ENCODE results near the gene PLAAT3. TPM values are rescaled to one million over a fixed set of nuclear protein-coding genes. Genes with fewer than 3 reads are reported as not detected.

The PLAAT3 gene
- total and polyA plus RNA-seq, 2 of the 8 experiments (the other 6 are each of a cell fraction or from before 2014, with no cell fraction given): 109 to 190 TPM

DNA sequence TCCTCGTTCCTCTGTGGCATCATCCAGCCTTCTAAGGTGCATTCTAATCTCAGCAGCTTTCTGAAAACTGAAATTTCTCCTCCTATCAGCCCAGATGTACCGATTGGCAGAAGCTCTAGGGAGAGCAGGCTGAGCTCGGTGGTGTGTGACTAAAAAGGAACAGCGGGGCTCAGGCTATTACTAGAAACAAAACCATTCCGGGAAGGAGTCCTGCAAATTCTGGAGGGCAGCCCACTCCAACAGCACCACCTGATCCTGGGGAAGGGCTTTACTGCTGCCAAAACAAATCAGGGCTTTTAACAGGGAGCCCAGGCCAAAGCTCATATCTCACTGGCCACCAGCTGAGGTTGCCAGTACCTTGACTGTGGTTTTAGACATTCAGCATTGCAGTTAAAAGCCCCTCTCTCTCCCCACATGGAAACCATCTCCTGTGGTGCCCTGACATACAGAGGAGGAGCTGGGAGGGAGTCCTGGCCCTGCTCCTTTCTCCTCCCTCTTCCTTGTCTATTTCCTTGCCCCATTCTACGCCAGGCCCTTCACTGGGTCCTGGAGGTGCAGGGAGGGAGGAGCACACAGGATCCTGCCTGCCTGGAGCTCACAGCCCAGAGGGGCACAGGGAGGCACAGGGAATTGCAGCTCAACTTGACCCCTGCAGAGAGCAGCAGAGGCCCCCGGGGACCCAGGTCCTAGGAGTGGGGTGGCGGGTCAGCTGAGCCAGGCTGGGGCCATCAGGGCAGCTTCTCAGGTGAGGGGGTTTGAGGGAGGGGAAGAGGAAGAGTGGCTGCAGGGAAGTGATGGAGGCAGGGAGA lies 76.7 kb downstream of the PLAAT3 start:
- Histone ChIP-seq H3K23ac (ENCODE audit: insufficient read length) (no peak overlapping the region), H3K4me2 (ENCODE audit: insufficient read depth in 1 of 2, low read depth in 2 of 2, low read length in 2 of 2) (no peak overlapping the region), H2AFZ (ENCODE audit: low read length) (no peak overlapping the region)
- no peak for TF ChIP-seq EZH2 (IDR thresholded peaks at IDR 0.05; ENCODE audit: low read depth, low read length, severe bottlenecking)
- no peak for TF ChIP-seq GABPA (IDR thresholded peaks at IDR 0.05; ENCODE audit: borderline replicate concordance, insufficient read depth, low read length)
- TF ChIP-seq SUZ12 (IDR thresholded peaks at IDR 0.05; ENCODE audit: low read length): no peak

More for the DNA sequence above, 76.7 kb downstream of the PLAAT3 start:
- no peak overlapping the region for H3K4me3 ChIP-seq (ENCODE audit: extremely low read depth in 1 of 4, insufficient read depth in 2 of 4, low read depth in 3 of 4, low read length in 4 of 4)
- H3K79me1 ChIP-seq (ENCODE audit: low read depth, low read length): no peaks in the 10 kb centered on the region
- no peak overlapping the region for H2BK120ac ChIP-seq (replicated peaks; ENCODE audit: low read depth, low read length)
- no peak overlapping the region for H3K14ac ChIP-seq (ENCODE audit: insufficient read length)
- peak overlapping the region; percentile 28; the same call in 1 of the 2 replicates for H2BK5ac ChIP-seq (ENCODE audit: low read depth, low read length)
- peak overlapping the region; percentile 28; the same call in 1 of the 2 replicates for H2BK20ac ChIP-seq (ENCODE audit: low read length)
- no peaks in the 10 kb centered on the region for H3K79me2 ChIP-seq (ENCODE audit: control insufficient read depth in 1 of 2, insufficient read depth in 2 of 2, low read length in 2 of 2)
- 95% methylated on average over 8 of the region's 8 CpGs; no CpG with 5 or more reads in 1 of the 2 experiments for WGBS, 2 experiments (ENCODE audit: extremely low coverage in 1 of 2, insufficient coverage in 1 of 2, insufficient read length in 1 of 2, insufficient replicate concordance in 2 of 2, low coverage in 1 of 2, low lambda C conversion rate in 2 of 2, missing lambda C conversion rate in 1 of 2)
- H4K91ac ChIP-seq (replicated peaks; ENCODE audit: insufficient read length, low read length): no peak overlapping the region
- no peak overlapping the region for H3K4ac ChIP-seq (replicated peaks; ENCODE audit: insufficient read length, low read depth, low read length)
- no peaks in the 10 kb centered on the region for H3K23me2 ChIP-seq (ENCODE audit: low read depth, low read length)
- H3K9me3 ChIP-seq (ENCODE audit: insufficient read depth in 2 of 2, low read depth in 1 of 2, low read length in 1 of 2): no peaks in the 10 kb centered on the region; a peak in 1 of 4 replicates
- H3K27ac ChIP-seq (ENCODE audit: low read depth, low read length): no peak overlapping the region
- no peak overlapping the region for H3K9ac ChIP-seq (replicated peaks in 1 of 4; ENCODE audit: extremely low read depth in 1 of 4, low read depth in 3 of 4, low read length in 3 of 4)
- FAIRE-seq (no peak), DNase-seq (ENCODE audit: low read depth in 1 of 2, low spot score in 2 of 2) (no peak)
- H2AK5ac ChIP-seq (ENCODE audit: low read depth, low read length): no peak overlapping the region; the same call in 1 of the 2 replicates
- H3K36me3 ChIP-seq (ENCODE audit: control insufficient read depth in 2 of 4, insufficient read depth in 4 of 4, low read length in 3 of 4): no peaks in the 10 kb centered on the region
- peak overlapping the region; percentile 62; the same call in 1 of the 2 replicates for H2BK12ac ChIP-seq (ENCODE audit: low read depth, low read length)
- ChIA-PET POLR2A (ENCODE audit: partially characterized antibody) (interaction anchor here (0.9 to 2.7 kb wide), 4 partner anchors 8 to 30 kb away, joined by 3 to 11 read pairs (median 4); no protein-coding TSS in a partner anchor), CTCF (ENCODE audit: partially characterized antibody) (interaction anchor here (0.6 to 3.8 kb wide), 8 partner anchors 19 to 243 kb away, joined by 3 to 20 read pairs (median 4); no protein-coding TSS in a partner anchor)
- no peaks in the 10 kb centered on the region for H4K20me1 ChIP-seq (replicated peaks in 1 of 2; ENCODE audit: control insufficient read depth in 1 of 2, insufficient read depth in 2 of 2, low read length in 2 of 2)
- peaks cover 4 to 11% (median 9%) of the 10 kb centered on the region in 4 experiments; a peak in 6 of 7 replicates for H3K4me1 ChIP-seq (replicated peaks in 1 of 4; ENCODE audit: control insufficient read depth in 3 of 4, insufficient read depth in 4 of 4, low read length in 3 of 4)
- H3K56ac ChIP-seq (replicated peaks; ENCODE audit: insufficient read length, low read depth, low read length): no peak overlapping the region
- H2BK15ac ChIP-seq (ENCODE audit: low read length): no peak overlapping the region
- no peaks in the 10 kb centered on the region for H3K27me3 ChIP-seq (replicated peaks in 1 of 4; ENCODE audit: control insufficient read depth in 3 of 4, extremely low read depth in 1 of 4, insufficient read depth in 3 of 4, low read length in 3 of 4)
- no peak overlapping the region for H4K5ac ChIP-seq (ENCODE audit: insufficient read length, low read depth, low read length)
- peak overlapping the region; percentile 62 for H3K18ac ChIP-seq (ENCODE audit: extremely low read depth, low read length)
- peak overlapping the region; percentile 4; the same call in 1 of the 2 replicates for H4K8ac ChIP-seq (ENCODE audit: extremely low read depth, insufficient read depth, low read length)
